Activated T-cell treated with anti-CD3 and anti-CD28 coated beads, Interleukin-2, amount 50 U/mL, for 24 hours (primary cell): ENCODE results near the gene EPOP.

Experiments used
- DNase-seq: peaks from one replicate; pipeline ENCODE4 v3.0.0-alpha.2; 2020
- H3K27ac Mint-ChIP-seq: 2 replicates; pipeline ENCODE4 v1.8.0; 2020; ENCODE audit warnings: mild to moderate bottlenecking, mixed read lengths
- H3K27me3 Mint-ChIP-seq: 2 replicates; pipeline ENCODE4 v1.8.0; 2020; ENCODE audit warnings: mixed read lengths
- H3K36me3 Mint-ChIP-seq: 2 replicates; pipeline ENCODE4 v1.8.0; 2020; ENCODE audit warnings: low read depth, mixed read lengths
- H3K4me1 Mint-ChIP-seq: 2 replicates; pipeline ENCODE4 v1.8.0; 2020; ENCODE audit warnings: low read depth, mixed read lengths
- H3K4me3 Mint-ChIP-seq: 2 replicates; pipeline ENCODE4 v1.8.0; 2020; ENCODE audit warnings: mild to moderate bottlenecking, moderate library complexity, mixed read lengths
- H3K9me3 Mint-ChIP-seq: 2 replicates; pipeline ENCODE4 v1.8.0; 2020; ENCODE audit warnings: mixed read lengths

Gene EPOP

DNA sequence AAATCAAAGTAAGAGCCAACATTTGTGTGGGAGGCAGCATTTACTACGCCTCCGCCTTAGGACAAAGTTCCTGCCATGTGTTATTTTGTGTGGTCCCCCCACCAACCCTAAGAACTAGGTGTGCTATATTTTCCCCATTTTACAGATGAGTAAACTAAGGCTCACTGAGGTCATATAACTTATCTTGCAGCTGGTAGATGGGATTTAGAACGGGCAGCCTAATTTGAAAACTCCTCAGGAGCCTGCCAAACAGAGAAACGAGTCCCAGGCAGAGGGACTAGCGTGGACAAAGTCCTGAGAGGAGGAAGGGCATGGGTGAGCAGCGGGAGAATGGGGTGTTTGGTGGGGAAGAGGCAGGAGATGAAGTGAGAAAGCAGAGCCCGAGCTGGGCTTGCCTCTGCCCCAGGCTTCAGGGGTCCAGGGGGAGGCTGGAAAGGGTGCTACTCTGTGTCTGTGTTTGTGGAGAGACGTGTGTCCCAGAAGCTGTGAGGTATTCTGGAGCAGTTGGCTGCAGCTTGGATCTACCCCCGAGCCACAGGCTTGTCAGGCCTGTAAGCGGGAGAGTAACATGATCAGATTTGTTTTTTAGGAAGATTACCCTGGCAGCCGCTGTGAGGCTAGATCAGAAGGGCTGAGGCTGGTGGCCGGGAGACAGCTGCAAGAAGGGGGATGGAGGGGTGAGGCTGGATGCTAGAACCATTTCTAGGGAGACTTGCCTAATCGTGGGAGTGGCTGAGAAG lies 35.3 kb upstream of the EPOP start:
- H3K4me3 Mint-ChIP-seq = no peak overlapping the region
- no peaks in the 10 kb centered on the region for H3K9me3 Mint-ChIP-seq
- peaks cover 91% of the 10 kb centered on the region for H3K36me3 Mint-ChIP-seq

DNA sequence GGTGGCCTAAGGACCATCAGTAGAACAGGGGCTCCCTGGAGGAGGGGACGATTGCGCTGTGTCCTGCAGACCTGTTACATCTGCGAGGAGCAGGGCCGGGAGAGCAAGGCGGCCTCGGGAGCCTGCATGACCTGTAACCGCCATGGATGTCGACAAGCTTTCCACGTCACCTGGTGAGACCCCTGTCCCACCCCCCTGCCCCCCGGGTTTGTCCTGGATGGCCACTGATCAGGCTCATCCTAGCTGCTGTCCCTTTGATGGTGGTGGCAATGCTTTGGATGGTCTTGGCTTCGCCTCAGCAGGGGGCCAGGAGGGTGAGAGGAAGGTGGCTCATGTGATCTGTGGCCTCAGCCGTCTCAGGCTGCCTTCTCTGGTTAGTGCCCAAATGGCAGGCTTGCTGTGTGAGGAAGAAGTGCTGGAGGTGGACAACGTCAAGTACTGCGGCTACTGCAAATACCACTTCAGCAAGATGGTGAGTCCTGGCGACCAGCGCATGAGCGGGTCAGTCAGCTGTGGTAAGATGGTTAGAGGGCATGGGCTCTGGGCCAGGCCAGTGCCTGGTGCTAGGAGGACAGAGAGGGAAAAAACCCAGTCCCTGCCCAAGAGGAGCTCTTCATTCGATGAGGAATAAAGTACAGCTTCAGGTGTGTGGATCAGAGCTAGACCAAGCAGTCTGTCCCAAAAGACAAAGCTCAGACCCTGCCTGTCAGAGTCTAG lies 34.5 kb upstream of the EPOP start:
- Mint-ChIP-seq H3K36me3 (peaks cover 90% of the 10 kb centered on the region), H3K27ac (peak overlapping the region; percentile 90), H3K27me3 (no peaks in the 10 kb centered on the region), H3K9me3 (no peaks in the 10 kb centered on the region), H3K4me1 (peaks cover 60% of the 10 kb centered on the region), H3K4me3 (no peak overlapping the region)
- DNase-seq = no peak

More for the DNA sequence above, 35.3 kb upstream of the EPOP start:
- H3K4me1 Mint-ChIP-seq = peaks cover 68% of the 10 kb centered on the region
- H3K27ac Mint-ChIP-seq = peak overlapping the region; percentile 90
- no peaks in the 10 kb centered on the region for H3K27me3 Mint-ChIP-seq
- no peak for DNase-seq

DNA sequence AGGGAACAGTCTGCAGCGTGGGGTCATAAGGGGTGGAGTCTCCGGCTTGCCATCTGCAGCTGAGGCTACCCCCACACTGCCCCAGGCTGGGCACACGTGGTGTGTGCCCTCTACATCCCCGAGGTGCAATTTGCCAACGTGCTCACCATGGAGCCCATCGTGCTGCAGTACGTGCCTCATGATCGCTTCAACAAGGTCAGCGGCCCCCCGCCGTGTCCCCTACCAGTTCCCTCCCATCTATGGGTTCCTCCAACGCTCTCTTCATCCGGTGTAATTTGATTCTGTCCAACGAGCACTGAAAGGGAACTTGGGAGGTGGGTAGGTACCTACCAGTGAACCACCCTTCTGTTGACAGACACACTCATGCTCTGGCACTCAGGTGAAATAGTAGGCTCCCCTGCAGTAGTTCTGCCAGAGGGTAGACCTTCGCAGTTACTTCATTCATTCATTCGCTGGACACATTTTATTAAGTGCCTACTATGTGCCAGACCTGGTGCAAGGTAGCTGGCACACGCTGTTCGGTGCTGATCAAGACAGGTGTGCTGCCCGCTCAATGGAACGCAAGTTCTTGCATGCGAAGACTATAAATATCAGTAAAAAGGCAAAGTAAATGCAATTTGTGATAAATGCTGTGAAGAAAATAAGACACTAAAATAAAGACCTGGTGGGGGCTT lies 33.1 kb upstream of the EPOP start:
- Mint-ChIP-seq H3K9me3 (no peaks in the 10 kb centered on the region), H3K36me3 (peaks cover 90% of the 10 kb centered on the region), H3K27me3 (no peaks in the 10 kb centered on the region), H3K4me1 (peaks cover 50% of the 10 kb centered on the region), H3K4me3 (peak overlapping the region; percentile 93), H3K27ac (peak overlapping the region; percentile 94)
- DNase-seq = no peak

DNA sequence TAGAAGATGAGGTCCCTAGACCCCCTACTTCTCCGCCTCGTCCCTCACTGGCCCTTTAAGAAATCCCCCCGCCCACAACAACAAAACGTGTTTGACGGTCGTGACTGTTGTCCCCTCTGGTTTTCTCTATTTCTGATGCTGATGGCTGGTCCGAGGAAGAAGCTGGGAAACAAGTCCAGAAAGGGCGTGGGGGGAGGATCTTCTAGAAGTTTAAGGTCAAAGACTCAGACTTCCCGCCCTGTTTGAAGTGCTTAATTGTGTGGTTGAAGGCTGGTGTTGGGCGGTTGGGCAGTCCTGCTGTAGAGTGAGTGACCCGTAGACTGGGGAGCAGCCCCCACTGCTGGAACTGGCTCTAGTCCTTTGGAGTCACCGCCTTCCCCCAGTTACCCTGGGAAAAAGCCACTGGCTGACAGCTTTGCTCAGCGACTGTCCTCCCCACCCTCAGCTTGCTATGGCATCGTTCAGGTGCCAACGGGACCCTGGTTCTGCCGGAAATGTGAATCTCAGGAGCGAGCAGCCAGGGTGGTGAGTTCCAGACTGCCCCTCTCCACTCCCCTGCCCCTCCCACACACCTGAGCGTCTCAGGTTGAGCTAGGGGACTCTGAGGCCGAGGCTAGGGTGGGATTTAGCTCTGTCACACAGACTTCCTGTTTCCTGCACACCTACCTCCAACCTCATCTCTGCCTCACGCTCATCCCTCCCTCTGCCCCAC lies 31.9 kb upstream of the EPOP start:
- Mint-ChIP-seq H3K27me3 (no peaks in the 10 kb centered on the region), H3K36me3 (peaks cover 84% of the 10 kb centered on the region), H3K9me3 (no peaks in the 10 kb centered on the region), H3K27ac (peak overlapping the region; percentile 94), H3K4me1 (peaks cover 49% of the 10 kb centered on the region), H3K4me3 (peak overlapping the region; percentile 93)
- peak; percentile 66 for DNase-seq

DNA sequence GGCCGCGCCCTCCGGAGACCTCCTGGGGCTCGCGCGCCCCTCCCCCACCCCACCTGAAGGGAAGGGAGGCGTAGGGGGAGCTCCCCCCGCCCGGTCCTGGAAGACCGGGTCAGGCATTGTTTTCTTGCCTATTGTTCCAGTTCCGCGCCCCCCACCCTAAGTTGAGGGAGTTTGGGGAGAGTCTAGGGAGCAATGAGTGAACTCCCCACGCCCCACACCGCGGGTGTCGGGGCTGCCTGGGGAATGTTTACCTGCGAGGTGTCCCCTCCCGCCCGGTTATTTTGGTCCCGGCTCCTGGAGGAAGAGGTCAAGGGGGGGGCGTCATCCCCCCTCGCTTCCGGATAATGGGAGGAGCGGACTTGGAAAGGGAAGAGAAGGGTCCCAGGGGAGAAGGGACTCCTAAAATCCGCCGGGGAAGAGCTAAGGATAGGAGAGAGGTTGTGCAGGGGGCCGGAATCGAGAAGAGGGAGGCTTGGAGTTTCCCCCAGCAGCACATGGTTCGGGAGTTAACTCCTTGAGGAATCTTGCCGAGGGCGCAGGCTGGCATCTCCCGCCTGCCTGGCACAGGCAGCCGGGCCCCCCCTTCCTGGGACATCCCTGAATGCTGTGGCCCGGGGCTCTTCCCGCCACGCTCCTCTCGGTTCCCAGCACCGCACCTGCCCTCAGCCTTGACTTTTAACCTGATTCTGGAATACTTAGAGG lies 31.2 kb upstream of the EPOP start:
- peak; percentile 59 for DNase-seq
- H3K36me3 Mint-ChIP-seq = peaks cover 77% of the 10 kb centered on the region
- H3K9me3 Mint-ChIP-seq = no peaks in the 10 kb centered on the region
- H3K4me1 Mint-ChIP-seq = peaks cover 49% of the 10 kb centered on the region
- H3K4me3 Mint-ChIP-seq = peak overlapping the region; percentile 93
- H3K27ac Mint-ChIP-seq = peak overlapping the region; percentile 94
- no peaks in the 10 kb centered on the region for H3K27me3 Mint-ChIP-seq

DNA sequence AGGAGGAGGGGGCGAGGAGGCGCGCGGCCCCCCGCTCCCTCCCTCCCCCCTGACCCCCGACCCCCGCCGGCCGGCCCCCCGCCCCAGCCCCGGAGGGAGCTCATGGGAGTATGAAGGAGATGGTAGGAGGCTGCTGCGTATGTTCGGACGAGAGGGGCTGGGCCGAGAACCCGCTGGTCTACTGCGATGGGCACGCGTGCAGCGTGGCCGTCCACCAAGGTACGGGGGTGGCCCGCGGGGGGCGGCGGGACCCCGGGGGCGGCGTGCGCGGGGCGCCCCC lies 30.7 kb upstream of the EPOP start:
- Mint-ChIP-seq H3K36me3 (peaks cover 72% of the 10 kb centered on the region), H3K27ac (no peak overlapping the region), H3K4me3 (peak overlapping the region; percentile 93), H3K27me3 (no peaks in the 10 kb centered on the region), H3K4me1 (peaks cover 48% of the 10 kb centered on the region), H3K9me3 (no peaks in the 10 kb centered on the region)
- peak; percentile 72 for DNase-seq

DNA sequence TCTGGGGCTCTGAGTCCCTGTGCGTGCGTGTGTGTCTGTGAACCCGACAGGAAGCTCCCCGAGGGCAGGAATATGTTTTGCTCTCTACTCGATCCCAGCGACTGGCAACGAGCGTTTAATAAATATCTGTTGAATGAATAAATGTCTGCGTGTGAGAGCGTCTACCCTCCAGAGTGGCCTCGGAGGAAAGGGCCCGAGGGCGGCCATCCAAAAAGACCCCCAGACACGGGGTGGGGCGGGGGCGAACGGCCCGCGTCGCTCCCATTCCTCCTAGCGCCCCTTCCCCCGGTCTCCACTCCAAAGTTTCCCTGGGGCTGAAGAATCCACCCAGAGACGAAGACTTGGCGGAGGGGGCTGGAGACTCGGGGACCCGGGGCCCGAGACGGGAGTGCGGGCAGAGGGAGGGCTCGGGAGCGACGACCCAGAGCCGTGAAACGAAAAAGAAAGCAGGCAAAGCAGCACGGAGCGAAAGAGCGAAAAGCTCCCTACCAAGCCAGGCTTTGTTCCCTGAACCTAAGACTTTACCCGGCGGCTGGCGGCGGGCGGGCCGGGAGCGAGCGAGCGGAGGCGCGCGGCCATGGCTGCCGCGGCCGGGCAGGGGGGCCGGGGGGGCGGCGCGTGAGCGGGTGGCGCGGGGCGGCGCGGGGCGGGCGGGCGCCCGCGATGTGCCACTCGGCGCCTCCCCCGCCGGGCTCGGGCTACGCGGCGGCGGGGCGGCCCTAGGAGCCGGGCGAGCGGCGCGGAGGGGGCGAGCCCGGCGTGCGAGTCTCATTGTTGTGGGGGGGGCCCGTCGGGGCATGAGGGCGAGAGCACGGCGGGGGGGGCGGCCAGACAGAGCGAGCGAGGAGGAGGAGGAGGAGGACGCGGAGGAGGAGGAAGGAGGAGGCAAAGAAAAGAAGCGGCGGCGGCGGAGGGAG lies 30.1 kb upstream of the EPOP start, which contains the start of gene MLLT6:
Gene MLLT6, plus strand, starts transcription at position 668 of the 917 bp plus-strand sequence. CDS start 360 bp downstream, outside the sequence.
- H3K9me3 Mint-ChIP-seq = peaks cover 3% of the 10 kb centered on the region
- peaks cover 48% of the 10 kb centered on the region for H3K4me1 Mint-ChIP-seq
- peak within 1 kb of the TSS; percentile 100 for H3K27ac Mint-ChIP-seq
- no peaks in the 10 kb centered on the region for H3K27me3 Mint-ChIP-seq
- peak; percentile 82 for DNase-seq
- peak within 1 kb of the TSS; percentile 99 for H3K4me3 Mint-ChIP-seq
- H3K36me3 Mint-ChIP-seq = peaks cover 68% of the 10 kb centered on the region

DNA sequence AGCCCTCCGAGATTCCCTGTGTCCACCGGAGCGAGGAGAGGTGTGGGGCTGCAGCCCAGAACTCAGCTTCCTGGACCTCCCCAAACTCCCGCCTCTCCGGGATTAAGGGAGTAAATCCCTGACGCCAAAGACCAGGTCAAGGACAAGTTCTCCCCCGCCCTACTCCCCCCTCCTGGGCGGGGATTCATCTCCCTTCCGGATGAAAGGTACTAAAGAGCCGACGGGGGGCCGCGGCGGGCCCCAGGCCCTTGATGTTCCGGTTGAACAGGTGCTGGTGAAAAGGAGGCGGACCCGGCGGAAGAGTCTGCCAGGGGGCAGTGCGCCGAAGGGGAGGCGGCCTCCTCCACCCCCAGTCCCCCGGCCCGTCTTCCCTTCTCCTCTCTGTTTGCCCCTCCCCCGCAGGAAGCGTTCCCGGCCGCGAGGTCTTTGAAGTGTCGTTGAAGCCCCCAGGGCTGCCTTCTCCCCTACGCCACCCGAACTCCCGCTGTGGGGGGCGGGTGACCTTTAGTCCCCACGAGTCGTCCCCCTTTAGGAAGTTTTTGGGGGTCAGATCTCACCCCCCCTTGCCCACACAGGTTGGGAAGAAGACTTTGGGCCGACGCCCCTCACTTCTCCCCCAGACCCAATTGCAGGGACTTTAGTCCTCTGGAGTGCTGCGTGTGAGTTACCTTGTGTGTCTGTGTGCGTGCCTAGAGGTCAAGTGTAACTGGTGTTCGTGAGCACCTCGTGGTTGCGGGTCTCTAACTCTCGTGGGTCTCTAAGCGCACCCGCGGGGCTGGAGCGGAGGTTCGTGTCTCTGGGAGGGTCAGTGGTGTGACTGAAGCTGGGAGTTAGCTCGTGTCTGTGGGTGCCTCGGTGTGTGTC lies 29.2 kb upstream of the EPOP start:
- Mint-ChIP-seq H3K36me3 (peaks cover 59% of the 10 kb centered on the region), H3K27me3 (no peaks in the 10 kb centered on the region), H3K27ac (peak overlapping the region; percentile 100), H3K9me3 (peaks cover 3% of the 10 kb centered on the region), H3K4me3 (peak overlapping the region; percentile 99), H3K4me1 (peaks cover 47% of the 10 kb centered on the region)
- peak; percentile 91 for DNase-seq

DNA sequence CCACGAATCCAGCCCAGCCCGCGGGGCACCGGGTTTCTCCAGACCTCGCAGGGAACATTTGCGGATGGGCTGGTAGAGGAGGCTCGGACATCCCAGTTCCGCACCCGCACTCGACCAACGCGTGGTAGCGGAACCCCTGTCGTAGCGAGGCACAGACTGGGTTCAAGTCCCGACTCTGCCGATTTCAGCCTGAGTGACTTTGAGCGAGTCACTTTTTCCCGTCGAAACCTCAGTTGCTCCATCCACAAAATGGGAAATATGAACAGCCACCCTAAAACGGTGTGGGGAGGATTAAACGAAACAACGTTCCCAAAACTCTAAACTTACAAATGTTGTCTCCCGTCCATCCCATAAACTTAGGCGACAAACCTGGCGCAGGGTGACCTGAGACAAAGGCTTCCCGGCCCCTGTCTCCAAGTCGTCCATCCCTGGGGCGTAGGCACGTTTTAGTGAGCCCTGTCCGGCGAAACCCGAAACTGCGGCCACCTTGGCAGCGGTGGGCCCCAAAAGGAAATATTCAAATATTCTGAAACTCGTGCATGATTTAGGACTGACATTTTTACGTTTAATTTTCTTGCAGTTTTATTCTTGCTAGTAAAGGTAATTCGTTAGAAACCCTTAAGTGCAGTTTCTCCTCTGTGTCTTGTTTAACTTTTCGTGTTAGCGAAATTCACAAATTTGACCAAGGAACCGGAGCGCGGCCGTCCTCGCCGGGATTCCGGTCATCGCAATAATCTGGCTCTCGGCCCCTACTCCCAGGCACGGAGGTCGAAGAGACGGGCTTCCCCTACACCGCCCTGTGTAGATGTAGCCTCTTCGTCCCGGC lies 28.4 kb upstream of the EPOP start:
- peak overlapping the region; percentile 99 for H3K4me3 Mint-ChIP-seq
- H3K4me1 Mint-ChIP-seq = peaks cover 45% of the 10 kb centered on the region
- DNase-seq = peak; percentile 60
- H3K9me3 Mint-ChIP-seq = peaks cover 3% of the 10 kb centered on the region
- peak overlapping the region; percentile 100 for H3K27ac Mint-ChIP-seq
- peaks cover 53% of the 10 kb centered on the region for H3K36me3 Mint-ChIP-seq
- no peaks in the 10 kb centered on the region for H3K27me3 Mint-ChIP-seq

DNA sequence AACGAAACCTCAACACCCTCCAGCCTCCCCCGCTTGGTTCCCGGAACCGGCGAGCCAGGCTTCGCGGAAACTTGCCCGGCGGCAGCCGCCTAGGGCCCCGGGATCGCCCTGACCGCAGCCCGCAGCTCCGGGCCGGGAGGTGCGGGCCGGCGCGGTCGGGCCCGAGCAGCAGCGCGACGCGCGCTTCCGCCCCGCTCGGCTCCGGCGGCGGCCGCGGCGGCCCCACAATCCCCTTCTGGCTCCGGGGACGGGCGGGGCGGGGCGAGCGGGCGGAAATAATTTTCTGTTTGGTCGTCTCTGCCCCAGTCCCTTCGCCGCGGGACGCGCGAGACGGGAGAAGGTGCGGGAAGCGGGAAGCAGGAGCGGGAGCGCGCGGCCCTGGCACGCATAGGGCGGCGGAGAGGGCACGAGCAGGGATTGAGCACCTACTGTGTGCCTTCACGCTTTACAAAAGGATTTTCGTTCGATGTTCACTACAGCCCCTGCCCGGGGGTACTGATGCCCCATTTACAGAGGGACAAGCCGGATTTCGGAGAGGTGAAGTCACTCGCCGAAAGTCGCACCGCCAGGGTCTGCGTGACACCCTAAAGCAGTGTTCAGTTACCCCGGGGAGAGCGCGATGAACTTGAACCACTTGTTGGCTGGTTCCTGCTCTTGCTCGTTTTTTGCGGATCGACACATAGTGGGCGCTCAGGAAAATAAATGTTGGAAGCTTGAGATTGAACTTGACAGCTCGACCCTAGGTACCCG lies 27.6 kb upstream of the EPOP start:
- peaks cover 45% of the 10 kb centered on the region for H3K36me3 Mint-ChIP-seq
- H3K27me3 Mint-ChIP-seq = no peaks in the 10 kb centered on the region
- peaks cover 3% of the 10 kb centered on the region for H3K9me3 Mint-ChIP-seq
- H3K27ac Mint-ChIP-seq = peak overlapping the region; percentile 100
- peak; percentile 91 for DNase-seq
- H3K4me1 Mint-ChIP-seq = peaks cover 45% of the 10 kb centered on the region
- H3K4me3 Mint-ChIP-seq = peak overlapping the region; percentile 99

DNA sequence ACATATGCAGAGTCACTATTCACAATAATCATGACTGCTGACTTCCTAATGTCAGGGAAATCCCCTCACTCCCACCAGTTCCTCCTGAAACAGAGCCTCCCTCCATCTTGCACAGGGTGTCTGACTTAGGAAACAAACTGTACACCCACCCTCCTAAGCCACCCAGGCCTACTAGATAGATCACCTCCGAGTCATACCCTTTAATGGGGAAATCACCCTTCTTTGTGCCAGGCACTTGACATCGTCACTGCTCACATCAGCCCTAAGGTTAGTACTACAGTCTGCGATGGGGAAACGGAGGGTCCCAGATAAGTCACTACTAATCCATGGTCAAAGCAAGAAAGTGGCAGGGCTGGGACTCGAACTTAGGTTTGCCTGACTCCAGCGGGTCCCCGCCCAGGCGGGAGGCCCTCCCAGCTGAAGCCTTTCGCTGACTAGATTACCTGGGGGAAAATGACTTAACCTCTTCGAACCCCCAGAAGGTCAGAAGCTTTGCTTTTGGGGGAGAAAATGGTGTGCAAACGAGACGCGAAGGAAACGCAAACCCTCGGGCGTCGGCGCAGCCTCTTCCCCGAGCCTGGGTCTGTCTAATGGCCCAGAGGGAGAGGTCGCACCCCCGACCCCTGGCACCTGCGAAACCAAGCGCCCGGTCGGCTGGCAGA lies 26.9 kb upstream of the EPOP start:
- no peaks in the 10 kb centered on the region for H3K27me3 Mint-ChIP-seq
- DNase-seq = no peak
- peak overlapping the region; percentile 82 for H3K4me3 Mint-ChIP-seq
- H3K36me3 Mint-ChIP-seq = peaks cover 38% of the 10 kb centered on the region
- H3K27ac Mint-ChIP-seq = peak overlapping the region; percentile 100
- peaks cover 47% of the 10 kb centered on the region for H3K4me1 Mint-ChIP-seq
- peaks cover 3% of the 10 kb centered on the region for H3K9me3 Mint-ChIP-seq
